ENCODE results near the gene PSMD2. TPM values are rescaled to one million over a fixed set of nuclear protein-coding genes. Genes with fewer than 3 reads are reported as not detected.

Gene PSMD2
- total RNA-seq, 1 experiment from 2014 or later: 344 TPM

DNA sequence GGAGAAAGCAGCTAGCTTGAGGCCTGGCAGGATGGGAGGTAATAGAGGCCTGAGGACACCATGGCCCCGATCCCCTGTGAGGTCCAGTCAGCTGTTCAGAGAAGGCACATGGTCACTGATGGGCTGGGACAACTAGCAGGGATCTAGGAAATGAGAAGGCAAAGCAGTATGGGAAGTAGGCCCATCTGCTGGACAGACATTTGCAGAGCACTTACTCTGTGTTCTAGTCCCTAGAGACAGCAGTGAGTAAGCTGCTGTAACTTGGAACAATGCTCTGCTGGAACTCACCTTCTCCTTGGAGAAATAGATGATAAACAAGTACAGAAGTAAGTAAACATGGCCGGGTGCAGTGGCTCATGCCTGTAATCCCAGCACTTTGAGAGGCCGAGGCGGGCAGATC lies 16.1 kb upstream of the PSMD2 start:
- Histone ChIP-seq H3K23ac (ENCODE audit: insufficient read length, low read depth, low read length) (no peak overlapping the region), H3K79me2 (ENCODE audit: insufficient read depth, low read length) (no peaks in the 10 kb centered on the region), H4K20me1 (ENCODE audit: control insufficient read depth, insufficient read depth, insufficient read length) (no peaks in the 10 kb centered on the region), H2BK5ac (ENCODE audit: insufficient read length, low read length) (no peak overlapping the region), H3K9me3 (ENCODE audit: control insufficient read depth, low read depth, low read length) (no peaks in the 10 kb centered on the region), H2BK120ac (ENCODE audit: low read depth, low read length, poor library complexity, severe bottlenecking) (no peak overlapping the region), H3K9ac (ENCODE audit: extremely low read depth, insufficient read length, low read length) (no peak overlapping the region), H3K18ac (ENCODE audit: insufficient read length, low read depth, low read length) (no peak overlapping the region), H3K56ac (ENCODE audit: insufficient read length, low read depth, low read length) (no peak overlapping the region), H3K79me1 (ENCODE audit: insufficient read depth, low read depth, low read length, poor library complexity, severe bottlenecking) (no peaks in the 10 kb centered on the region), H2BK12ac (ENCODE audit: insufficient read length, low read depth, low read length) (no peak overlapping the region), H4K5ac (ENCODE audit: insufficient read length, low read depth, low read length) (no peak overlapping the region), H2BK20ac (ENCODE audit: low read depth, low read length, poor library complexity, severe bottlenecking) (no peak overlapping the region), H3K23me2 (ENCODE audit: insufficient read length, low read depth, low read length, poor library complexity, severe bottlenecking) (no peaks in the 10 kb centered on the region), H3K27me3 (ENCODE audit: insufficient read depth, low read length) (no peaks in the 10 kb centered on the region), H2BK15ac (ENCODE audit: low read depth, low read length) (no peak overlapping the region), H3K4me1 (ENCODE audit: insufficient read depth, low read length) (no peaks in the 10 kb centered on the region), H2AFZ (ENCODE audit: low read length) (no peak overlapping the region), H3K4me2 (ENCODE audit: insufficient read depth, insufficient read length, low read length) (no peak overlapping the region), H3K4ac (ENCODE audit: low read depth, low read length) (no peak overlapping the region), H4K8ac (replicated peaks; ENCODE audit: insufficient read length, low read depth, low read length) (no peak overlapping the region), H3T11ph (ENCODE audit: low read length) (no peak overlapping the region), H3K14ac (ENCODE audit: insufficient read depth, low read length) (no peak overlapping the region; the same call in 1 of the 2 replicates), H3K27ac (ENCODE audit: insufficient read length, low read depth, low read length) (no peak overlapping the region), H4K91ac (ENCODE audit: insufficient read length, low read depth, low read length) (no peak overlapping the region), H2AK5ac (ENCODE audit: insufficient read length, low read length) (no peak overlapping the region)
- no CpG with 5 or more reads among the region's 4 CpGs for WGBS (ENCODE audit: extremely low coverage, insufficient read length, low lambda C conversion rate)
- Mint-ChIP-seq H3K36me3 (ENCODE audit: insufficient read depth in 1 of 3, low read depth in 3 of 3) (no peaks in the 10 kb centered on the region; a peak in 1 of 7 replicates), H3K27ac (no peak overlapping the region), H3K27me3 (ENCODE audit: low read depth) (peaks cover 19% of the 10 kb centered on the region), H3K9me3 (no peaks in the 10 kb centered on the region), H3K4me1 (peaks cover 0 to 5% of the 10 kb centered on the region in 2 experiments; a peak in 1 of 4 replicates), H3K4me3 (no peak overlapping the region)
- no peak for DNase-seq
- no peak for TF ChIP-seq CTCF (conservative IDR thresholded peaks at IDR 0.05)
